Posterior cingulate gyrus (tissue), 11 donors: ENCODE results near the gene LY6G6C.

ENCODE experiments used
- DNase-seq, 10 donors: peaks; one replicate each; pipeline versions ENCODE4 v3.0.0 to v3.0.0-alpha.2; 2020 to 2021; ENCODE audit warnings: mixed read lengths in 3 of 10
- intact Hi-C: fragments of 100-400 bp; cut with DNase I; formaldehyde crosslinking; loops from one replicate; pipeline ENCODE4 v1.15.1; 2023

LY6G6C gene

GRCh38 chr6:31689249-31690110, 32.1 kb downstream of the LY6G6C start:
- intact Hi-C loops = no loop called here
- DNase-seq = peak in 1 of 10 donors; percentile 43

GRCh38 chr6:31687860-31688693, 33.5 kb downstream of the LY6G6C start:
- intact Hi-C loops = no loop called here

DNA sequence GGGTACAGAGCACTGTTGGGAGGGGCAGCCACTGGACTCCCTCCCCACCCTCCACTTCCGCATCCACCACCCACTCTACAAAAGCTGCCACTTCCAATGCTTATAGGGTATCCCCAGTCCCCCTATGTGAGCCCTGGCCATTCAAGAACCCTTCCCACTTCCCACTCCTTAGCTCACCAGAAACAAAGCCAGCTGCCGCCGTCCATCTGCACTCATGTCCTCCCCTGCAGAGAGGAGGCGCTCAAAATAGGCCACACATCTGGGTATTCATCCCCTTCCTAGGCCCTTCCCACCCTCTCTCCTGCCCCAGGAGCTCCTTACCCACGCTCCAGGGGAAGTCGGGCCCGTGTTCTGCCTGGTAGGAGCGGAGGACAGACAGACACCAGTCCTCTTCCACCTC, 34.2 kb downstream of the LY6G6C start:
- peak in 1 of 10 donors; percentile 57 for DNase-seq
- intact Hi-C loops = no loop called here

More at GRCh38 chr6:31687860-31688693, 33.5 kb downstream of the LY6G6C start:
- peak in 1 of 10 donors; percentile 63 for DNase-seq

DNA sequence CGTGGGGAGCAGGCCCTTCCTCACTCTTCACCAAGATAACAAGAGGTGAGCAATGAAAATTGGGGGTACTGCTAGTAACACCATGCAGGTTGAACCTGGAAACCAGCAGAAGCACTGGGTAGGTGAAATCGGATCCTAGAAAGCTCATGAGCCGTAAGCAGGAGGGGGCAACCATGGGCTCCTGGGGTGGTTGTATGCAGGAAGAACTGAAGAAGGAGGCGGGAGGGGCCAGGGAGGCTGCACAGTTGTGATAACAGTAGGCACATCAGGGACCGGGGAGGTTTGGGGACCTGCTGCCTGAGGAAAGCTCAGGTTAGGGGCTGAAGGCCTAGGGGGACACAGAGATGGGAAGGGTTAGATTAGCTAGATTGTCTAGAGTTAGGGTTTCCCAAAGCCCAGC, 35.1 kb downstream of the LY6G6C start:
- peak in 1 of 10 donors; percentile 35 for DNase-seq
- intact Hi-C loops = no loop called here

- intact Hi-C loops = loop anchor here (5.0 kb wide), 1 partner anchor 269 kb away; no protein-coding TSS in a partner anchor
- DNase-seq = no peak
Measured at GRCh38 chr6:31683591-31683990, 38.0 kb downstream of the LY6G6C start.

DNA sequence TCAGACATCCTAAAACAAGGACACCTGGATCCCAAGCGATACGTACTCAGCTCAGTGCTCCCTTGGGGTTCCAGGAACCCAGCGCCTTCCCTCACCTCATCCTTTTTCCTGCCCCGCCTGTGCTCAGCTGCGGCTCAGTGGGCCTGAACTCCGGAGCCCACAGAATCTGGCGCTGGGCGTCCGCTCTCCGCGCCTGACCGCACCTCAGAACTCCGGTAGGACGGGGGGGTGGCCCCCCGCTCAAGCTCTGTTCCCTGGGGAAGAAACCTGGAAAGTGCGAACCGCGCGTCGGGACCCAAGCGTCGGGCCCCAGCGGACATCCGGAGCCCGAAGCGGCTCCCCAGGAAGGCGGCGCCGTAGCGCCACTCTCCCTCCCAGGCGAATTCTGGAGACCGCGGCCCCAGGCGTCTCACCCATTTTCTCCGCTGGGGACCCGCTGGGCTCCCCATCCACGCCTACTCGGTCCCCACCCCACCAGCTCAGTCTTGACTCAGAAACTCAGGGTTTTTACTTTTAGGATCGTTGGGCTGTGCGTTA, 40.3 kb downstream of the LY6G6C start:
- DNase-seq = peak in 8 of 10 donors; percentile 22 to 92 (median 52)
- intact Hi-C loops = loop anchor here (2.0 to 5.0 kb wide), 2 partner anchors 154 to 271 kb away; no protein-coding TSS in a partner anchor

DNA sequence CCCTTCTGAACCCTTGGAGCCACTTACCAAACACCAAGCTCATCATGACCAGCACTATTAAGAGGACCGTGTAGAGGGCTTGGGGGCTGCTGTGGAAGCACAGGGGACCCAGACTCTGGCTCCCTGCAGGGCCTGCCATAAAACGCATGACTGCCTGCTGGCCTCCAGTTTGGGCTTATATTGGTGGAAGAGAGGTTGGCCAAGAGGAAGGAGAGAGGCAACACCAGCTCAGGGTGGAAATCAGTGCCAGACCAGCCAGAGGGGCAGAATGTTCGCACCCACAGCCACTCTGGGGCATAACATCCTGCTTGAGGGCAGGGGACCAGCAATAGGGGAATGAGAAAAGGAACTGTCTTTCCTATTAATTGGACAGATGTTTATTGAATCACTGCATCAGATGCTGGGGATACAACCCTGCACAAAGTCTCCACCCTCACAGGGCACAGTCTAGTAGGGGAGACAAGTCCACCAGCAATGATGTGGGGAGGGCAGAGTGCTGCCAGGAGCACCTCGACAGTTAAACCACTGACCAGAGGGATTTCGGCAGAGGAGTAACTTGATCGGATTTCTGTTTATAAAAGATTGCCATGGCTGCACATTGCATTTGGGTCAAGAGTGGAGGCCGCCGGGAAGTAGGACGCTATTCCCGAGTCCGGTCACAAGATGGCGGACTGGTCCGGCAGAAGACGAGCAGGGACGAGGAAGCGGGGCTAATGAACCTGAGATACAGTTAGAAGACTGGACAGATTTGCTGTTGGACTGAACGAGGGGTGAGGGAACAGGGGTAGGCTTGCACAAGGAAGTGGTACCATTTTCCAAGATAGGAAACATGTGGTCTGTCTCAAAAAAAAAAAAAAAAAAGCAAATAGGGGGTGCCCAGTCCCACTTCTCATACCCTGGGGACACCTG, 41.1 kb downstream of the LY6G6C start, which contains the start of gene LY6G5C:
LY6G5C (minus strand) TSS at position 842 of the 909 bp plus-strand sequence; CDS start at position 148, 694 bp downstream.
- DNase-seq = peak; percentile 65 to 97 (median 81)
- intact Hi-C loops = loop anchor here (2.0 to 5.0 kb wide), 2 partner anchors 154 to 272 kb away; no protein-coding TSS in a partner anchor

- intact Hi-C loops = no loop called here
- DNase-seq = no peak
Measured at GRCh38 chr6:31677955-31678354, 43.6 kb downstream of the LY6G6C start.

GRCh38 chr6:31676904-31677303, 44.6 kb downstream of the LY6G6C start:
- DNase-seq = peak in 1 of 10 donors; percentile 1

GRCh38 chr6:31676322-31676903, 45.1 kb downstream of the LY6G6C start:
- peak in 1 of 10 donors; percentile 21 for DNase-seq
- intact Hi-C loops = no loop called here

More at GRCh38 chr6:31676904-31677303, 44.6 kb downstream of the LY6G6C start:
- intact Hi-C loops = no loop called here

DNA sequence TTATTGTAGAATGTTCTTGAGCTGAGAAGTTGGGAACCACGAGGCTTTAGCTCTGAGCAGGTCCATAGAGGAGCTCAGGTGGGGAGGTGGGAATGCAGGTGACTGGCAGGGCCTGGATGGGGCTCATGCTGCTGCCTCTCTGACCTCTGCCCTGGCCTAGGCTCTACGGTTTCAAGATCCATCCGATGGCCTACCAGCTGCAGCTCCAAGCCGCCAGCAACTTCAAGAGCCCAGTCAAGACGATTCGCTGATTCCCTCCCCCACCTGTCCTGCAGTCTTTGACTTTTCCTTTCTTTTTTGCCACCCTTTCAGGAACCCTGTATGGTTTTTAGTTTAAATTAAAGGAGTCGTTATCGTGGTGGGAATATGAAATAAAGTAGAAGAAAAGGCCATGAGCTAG, 51.9 kb downstream of the LY6G6C start, which contains the start of gene LY6G5B:
LY6G5B (plus strand) TSS at position 301 of the 400 bp plus-strand sequence. CDS start 975 bp downstream, outside the sequence.
- DNase-seq = peak in 1 of 10 donors; percentile 31
- intact Hi-C loops = no loop called here
